Measurements from ENCODE around the gene SLC7A9. TPM values are rescaled to one million over a fixed set of nuclear protein-coding genes. Genes with fewer than 3 reads are reported as not detected.

SLC7A9 gene
- total RNA-seq (2016; rRNA removed; fragmentation: Illumina TruSeq; extraction: Trizol), result 3.2 and 4.7 TPM in 2 replicates
- total RNA-seq (2016; cell fraction: cytosol; rRNA removed; fragmentation: Illumina TruSeq; extraction: Trizol; ENCODE audit: low read depth), result 3.1 and 3.7 TPM in 2 replicates
- total RNA-seq (2016; cell fraction: insoluble cytoplasmic fraction; rRNA removed; fragmentation: Illumina TruSeq; extraction: Trizol), result 3.2 and 5.3 TPM in 2 replicates
- 3.7 and 4.3 TPM in 2 replicates for total RNA-seq (2016; cell fraction: membrane; rRNA removed; fragmentation: Illumina TruSeq; extraction: Trizol)
- total RNA-seq (2016; cell fraction: nucleus; rRNA removed; fragmentation: Illumina TruSeq; extraction: Trizol), result 5.8 and 6.1 TPM in 2 replicates
- polyA plus RNA-seq (2011; rRNA removed), result 8.3 and 8.8 TPM in 2 replicates
- 6.3 and 6.8 TPM in 2 replicates for polyA plus RNA-seq (2011; cell fraction: cytosol; rRNA removed)
- polyA plus RNA-seq (2011; cell fraction: nucleus; rRNA removed), result 13.7 and 17.8 TPM in 2 replicates
- polyA plus RNA-seq (2012), result 2.7 and 5.6 TPM in 2 replicates
- polyA plus RNA-seq (2016; cell fraction: cytosol; fragmentation: Illumina TruSeq; extraction: Trizol; ENCODE audit: low read depth), result 2.4 and 3.1 TPM in 2 replicates
- polyA plus RNA-seq (2016; cell fraction: insoluble cytoplasmic fraction; fragmentation: Illumina TruSeq; extraction: Trizol; ENCODE audit: low read depth), result 3.4 and 3.9 TPM in 2 replicates
- 3.1 and 3.4 TPM in 2 replicates for polyA plus RNA-seq (2016; cell fraction: membrane; fragmentation: Illumina TruSeq; extraction: Trizol; ENCODE audit: low read depth)
- polyA plus RNA-seq (2016; cell fraction: nucleus; fragmentation: Illumina TruSeq; extraction: Trizol; ENCODE audit: insufficient read depth, low read depth), result 7.4 and 7.6 TPM in 2 replicates
- 0.12 and 15.3 TPM in 2 replicates for polyA minus RNA-seq (2011; rRNA and poly(A)+ RNA removed; ENCODE audit: low replicate concordance)
- polyA minus RNA-seq (2011; cell fraction: cytosol; rRNA and poly(A)+ RNA removed), result 2.7 and 2.9 TPM in 2 replicates
- 5.5 and 6.8 TPM in 2 replicates for polyA minus RNA-seq (2011; cell fraction: nucleus; rRNA and poly(A)+ RNA removed)
- percentile 47 among the genes with signal in this experiment for Bru-seq, nascent RNA
- BruChase-seq, experiment 1, labeled RNA remaining after a 6-hour chase, result percentile 42 among the genes with signal in this experiment
- percentile 44 among the genes with signal in this experiment for BruChase-seq, experiment 2, labeled RNA remaining after a 2-hour chase
- long read RNA-seq, experiment 1, partial matches to known transcripts, result 1 of 12 reads
- long read RNA-seq, experiment 1, other reads (novel, unspliced or antisense), result 3 of 12 reads
- long read RNA-seq, experiment 2, partial matches to known transcripts, result 1 of 11 reads
- long read RNA-seq, experiment 2, other reads (novel, unspliced or antisense), result 1 of 11 reads

- Histone ChIP-seq H3K9ac (ENCODE audit: insufficient read depth, low read depth, low read length) (peak within 1 kb of the TSS; percentile 57), H3K4me2 (ENCODE audit: low read depth, low read length) (peak within 1 kb of the TSS; percentile 100), H3K27ac (ENCODE audit: extremely low read length, insufficient read depth, low read length) (peak within 1 kb of the TSS; percentile 72), H3K79me2 (ENCODE audit: insufficient read depth, low read length) (no peaks in the 10 kb centered on the region), H4K20me1 (ENCODE audit: insufficient read depth, low read length) (no peaks in the 10 kb centered on the region), H3K9me3 (ENCODE audit: low read length) (no peaks in the 10 kb centered on the region), H3K36me3 (replicated peaks in 1 of 2; ENCODE audit: control insufficient read depth in 1 of 2, insufficient read depth in 2 of 2, low read length in 2 of 2) (peaks cover 0 to 1% of the 10 kb centered on the region in 2 experiments; a peak in 2 of 5 replicates), H2AFZ (ENCODE audit: low read length) (peak within 1 kb of the TSS; percentile 67), H3K4me1 (ENCODE audit: insufficient read depth, low read length) (peaks cover 26% of the 10 kb centered on the region), H3K27me3 (ENCODE audit: control insufficient read depth in 1 of 2, insufficient read depth in 2 of 2, low read length in 2 of 2) (no peaks in the 10 kb centered on the region), H3K4me3 (replicated peaks in 1 of 3; ENCODE audit: insufficient read depth in 1 of 3, low read depth in 2 of 3, low read length in 3 of 3) (peak within 1 kb of the TSS; percentile 50 to 74 (median 60))
- FAIRE-seq (no peak), DNase-seq (ENCODE audit: low spot score) (peak; percentile 31), ATAC-seq (peak; percentile 71)
- WGBS (ENCODE audit: low lambda C conversion rate), result 9% methylated on average over 14 of the region's 14 CpGs
- in situ Hi-C loops (cut with HindIII; ENCODE audit: extremely low pct_ligation_motif_present, low pct_unique_long_range_greater_than_20kb), result no loop called here
- ChIA-PET CTCF (ENCODE audit: low intra/inter-chr PET ratio, low total read pairs) (no interaction called here), POLR2A (interaction anchor here (0.6 to 1.2 kb wide), 7 partner anchors 17 to 196 kb away, joined by 3 to 4 read pairs (median 3); partner anchors contain the start of gene ANKRD27)
- TSS peak; percentile 75 for BruUV-seq (replicated peaks)
- intact Hi-C loops (cut with micrococcal nuclease; ENCODE audit: unreplicated experiment), result no loop called here
- no peak for TF ChIP-seq EHMT2 (IDR thresholded peaks at IDR 0.05; ENCODE audit: borderline replicate concordance, low read depth, low read length)
- TF ChIP-seq MIXL1 (CRISPR knock-in tag; IDR thresholded peaks at IDR 0.05), result peak; percentile 64; the same call in 1 of the 2 replicates
- no peak for TF ChIP-seq BORCS8-MEF2B (CRISPR knock-in tag; IDR thresholded peaks at IDR 0.05)
- TF ChIP-seq ZNF615 (CRISPR knock-in tag; IDR thresholded peaks at IDR 0.05; ENCODE audit: borderline replicate concordance), result peak; percentile 26; the same call in 1 of the 2 replicates
- TF ChIP-seq PHF20 (CRISPR knock-in tag; IDR thresholded peaks at IDR 0.05), result 0 out of 2 replicates have a peak, but pooled peaks have one; percentile 35
- peak; percentile 68; the same call in 1 of the 2 replicates for TF ChIP-seq HNF4G (IDR thresholded peaks at IDR 0.05; ENCODE audit: borderline replicate concordance, low read depth, low read length)
- no peak for TF ChIP-seq HNF4G (CRISPR knock-in tag; IDR thresholded peaks at IDR 0.05; ENCODE audit: borderline replicate concordance, low read depth)
- TF ChIP-seq ZNF333 (CRISPR knock-in tag; IDR thresholded peaks at IDR 0.05; ENCODE audit: borderline replicate concordance), result no peak
- TF ChIP-seq ZFYVE20 (CRISPR knock-in tag; IDR thresholded peaks at IDR 0.05; ENCODE audit: borderline replicate concordance, low read depth), result no peak
- TF ChIP-seq SKI (IDR thresholded peaks at IDR 0.05; ENCODE audit: partially characterized antibody), result no peak
- peak; percentile 89 for TF ChIP-seq HNF1A (IDR thresholded peaks at IDR 0.05; ENCODE audit: low read depth)
- peak; percentile 78; the same call in 1 of the 2 replicates for TF ChIP-seq HNF1A (CRISPR knock-in tag; IDR thresholded peaks at IDR 0.05; ENCODE audit: borderline replicate concordance)
- TF ChIP-seq ZNF749 (CRISPR knock-in tag; IDR thresholded peaks at IDR 0.05; ENCODE audit: borderline replicate concordance), result no peak
- TF ChIP-seq HDAC6 (IDR thresholded peaks at IDR 0.05; ENCODE audit: low read depth, low read length), result no peak
- no peak for TF ChIP-seq SOX5 (CRISPR knock-in tag; IDR thresholded peaks at IDR 0.05; ENCODE audit: borderline replicate concordance)
- TF ChIP-seq ZNF782 (CRISPR knock-in tag; IDR thresholded peaks at IDR 0.05; ENCODE audit: borderline replicate concordance), result no peak
These were observed at the start of gene SLC7A9 for GRCh38 chr19:32869369-32869965. TSS of gene SLC7A9 (minus strand) at chr19:32869767. CDS start at chr19:32868534, 1,233 bp downstream.
